Stimulated activated CD4-positive, alpha-beta T cell treated with anti-CD3 and anti-CD28 coated beads, Interleukin-4, amount 100 ng/mL, for 48 hours (primary cell): ENCODE data around the gene OTULIN.

Experiments
- DNase-seq, 2 donors: peaks; one replicate each; pipeline ENCODE4 v3.0.0-alpha.2; 2020; ENCODE audit warnings: low read depth in 2 of 2

OTULIN gene

DNA sequence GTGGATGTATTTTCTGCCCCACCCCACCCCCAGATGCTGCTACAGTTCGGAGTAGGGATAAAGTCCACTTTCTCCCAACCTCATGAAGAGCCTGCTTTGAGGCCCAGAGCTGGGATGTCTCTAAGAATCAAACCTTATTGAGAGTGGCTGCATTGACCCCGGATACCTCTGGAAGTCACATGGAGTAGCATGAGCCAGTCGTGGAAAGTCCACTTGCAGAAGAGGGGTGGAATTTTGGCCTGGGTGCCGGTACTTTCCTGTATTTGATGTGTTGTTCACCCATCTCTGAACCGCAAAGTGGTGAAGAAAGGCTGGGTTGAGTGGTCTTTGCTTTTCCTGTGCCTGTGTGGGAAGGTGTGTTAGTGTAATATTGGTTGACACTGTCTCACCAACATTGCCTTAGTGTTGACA lies 3.7 kb downstream of the OTULIN start:
- no peak for DNase-seq

GRCh38 chr5:14669415-14669814 lies 4.9 kb downstream of the OTULIN start:
- no peak for DNase-seq

DNA sequence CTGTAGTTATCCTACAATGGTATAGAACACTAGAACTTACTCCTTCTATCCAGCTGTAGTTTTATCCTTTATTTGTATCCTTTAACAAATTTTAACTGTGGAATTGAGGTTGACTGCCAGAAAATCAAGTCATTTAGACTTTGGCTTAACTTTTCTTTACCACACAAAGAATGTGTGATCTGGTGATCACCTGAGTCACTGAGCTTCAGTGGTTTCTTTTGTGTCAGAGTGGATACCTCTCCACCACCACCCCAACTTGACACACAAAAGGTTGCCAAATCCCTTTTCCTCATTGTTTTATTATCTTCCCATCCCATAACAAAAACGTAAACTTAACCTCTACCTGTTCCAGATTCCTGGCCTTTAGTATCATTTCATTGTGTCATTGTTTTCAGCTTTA lies 5.5 kb downstream of the OTULIN start:
- no peak for DNase-seq

- DNase-seq: no peak
Measured at GRCh38 chr5:14671414-14671813, 6.9 kb downstream of the OTULIN start.

DNA sequence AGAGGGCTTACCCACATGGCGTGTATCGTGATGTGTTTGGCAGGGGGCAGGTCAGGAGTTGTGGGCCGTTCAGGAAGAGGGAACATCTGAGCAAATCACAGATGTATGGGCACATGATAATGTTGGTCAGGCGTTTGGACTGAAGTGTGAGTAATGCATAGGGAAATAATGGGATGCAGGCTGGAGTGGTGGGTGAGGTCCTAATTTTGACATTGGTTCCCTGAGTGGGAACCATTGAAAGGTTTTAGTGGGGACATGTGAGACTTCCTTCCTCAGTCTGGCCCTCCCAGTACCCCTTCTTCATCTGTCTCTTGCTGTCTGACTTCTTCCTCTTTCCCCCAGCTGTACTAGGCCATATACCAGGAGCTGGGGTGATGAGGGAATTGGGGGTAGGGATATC lies 7.6 kb downstream of the OTULIN start:
- DNase-seq: no peak

GRCh38 chr5:14672484-14673394 lies 8.2 kb downstream of the OTULIN start:
- no peak for DNase-seq

- no peak for DNase-seq
Measured at GRCh38 chr5:14673443-14673842, 8.9 kb downstream of the OTULIN start.

DNA sequence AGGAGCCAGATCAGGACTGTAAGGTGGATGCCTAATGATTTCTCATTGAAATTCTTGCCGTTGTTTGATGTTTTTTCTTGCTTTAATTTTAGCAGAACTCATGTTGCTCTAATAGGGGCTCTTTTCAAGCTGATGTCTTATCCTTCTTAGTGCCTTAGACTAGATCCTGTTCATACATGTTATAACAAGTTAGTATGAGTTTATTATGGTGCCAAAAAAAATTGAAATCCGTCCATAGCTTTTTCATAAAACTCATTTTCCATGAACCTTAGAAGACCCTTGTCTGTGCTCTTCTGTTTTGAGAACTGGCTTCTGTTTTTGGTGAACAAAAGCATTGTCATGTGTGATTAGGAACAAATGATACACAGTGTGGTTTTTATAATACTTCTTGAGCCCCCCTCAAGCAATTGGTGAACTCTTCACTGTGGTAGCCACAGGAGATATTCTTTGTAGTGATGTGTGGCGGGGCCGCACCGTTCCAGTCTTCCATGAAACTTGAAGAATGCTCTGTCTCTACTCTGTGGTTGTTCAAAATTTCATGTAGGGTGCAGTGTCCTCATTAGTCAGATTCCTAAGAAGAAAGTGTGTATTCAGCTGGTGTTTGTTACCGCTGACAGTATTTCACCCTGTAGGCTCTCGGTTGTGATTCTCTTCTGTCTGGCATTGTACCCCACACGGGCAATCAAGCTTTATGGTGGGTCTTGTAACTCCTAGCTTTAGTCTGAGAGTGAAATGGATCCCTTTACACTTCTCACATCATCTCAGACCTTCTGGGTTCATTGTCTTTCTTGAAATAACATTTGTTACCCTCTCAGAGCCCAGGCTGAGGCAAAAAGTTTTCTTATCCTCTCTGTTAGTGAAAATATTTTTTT lies 10.7 kb downstream of the OTULIN start:
- no peak for DNase-seq

DNA sequence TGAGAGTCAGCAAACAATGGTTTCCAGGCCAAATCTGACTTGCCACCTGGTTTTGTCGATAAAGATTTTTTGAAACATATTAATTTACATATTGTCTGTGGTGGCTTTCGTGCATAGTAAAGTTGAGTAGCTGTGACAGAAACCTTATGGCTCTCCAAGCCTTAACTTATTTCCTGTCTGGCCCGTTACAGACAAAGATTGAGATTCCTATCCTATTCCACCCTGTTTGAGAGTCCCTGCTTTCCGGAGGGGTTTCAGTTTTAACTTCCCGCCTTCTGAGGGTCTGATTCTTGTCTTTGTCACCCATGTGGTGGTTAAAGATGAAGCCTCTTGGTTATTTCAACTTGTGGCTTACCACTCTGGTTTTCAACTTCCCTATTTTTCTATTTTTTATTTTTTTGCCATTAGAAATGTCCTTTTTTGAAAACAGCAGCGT lies 11.4 kb downstream of the OTULIN start:
- no peak for DNase-seq

DNA sequence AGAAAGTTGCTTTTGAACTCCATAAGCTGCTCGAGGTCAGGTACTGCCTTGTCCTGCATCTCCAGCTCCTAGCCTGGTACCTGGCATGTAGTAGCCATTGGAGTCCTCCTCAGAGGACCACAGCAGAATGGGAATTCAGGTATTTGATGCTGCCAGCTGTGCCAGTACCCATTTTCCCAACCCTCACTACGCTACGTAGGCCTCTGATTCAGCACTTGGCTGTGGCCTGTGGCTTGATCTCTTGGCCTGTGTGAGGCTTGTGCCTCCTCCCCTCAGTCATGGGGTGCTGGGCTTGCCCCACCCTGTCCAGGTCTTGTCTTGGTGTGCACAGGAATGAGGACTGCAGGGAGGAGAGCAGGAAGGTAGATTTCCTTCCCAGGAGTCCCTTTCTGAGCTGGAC lies 11.8 kb downstream of the OTULIN start:
- DNase-seq: no peak

- no peak for DNase-seq
Measured at GRCh38 chr5:14678773-14679334, 14.3 kb downstream of the OTULIN start.

DNA sequence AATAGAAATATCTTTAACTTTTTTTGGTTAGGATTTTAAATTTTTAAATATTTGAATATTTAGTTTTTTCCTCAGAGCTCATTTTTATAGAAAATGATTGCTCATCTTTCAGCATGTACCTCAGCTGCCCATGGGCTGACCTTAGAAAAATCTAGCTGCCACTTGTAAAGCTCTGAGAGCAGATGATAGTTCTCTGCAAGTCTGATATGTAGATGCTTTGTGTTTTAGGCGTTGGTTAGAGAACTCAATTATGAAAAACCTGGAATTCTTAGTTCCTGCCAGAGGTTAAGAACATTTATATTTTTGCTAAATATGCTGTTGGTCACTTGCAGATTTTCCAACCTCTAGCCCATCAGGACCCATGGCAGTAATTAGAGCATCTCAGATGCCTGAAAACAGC lies 15.1 kb downstream of the OTULIN start:
- DNase-seq: no peak

GRCh38 chr5:14681236-14681752 lies 16.8 kb downstream of the OTULIN start:
- DNase-seq: no peak

GRCh38 chr5:14683906-14684455 lies 19.5 kb downstream of the OTULIN start:
- no peak for DNase-seq

DNA sequence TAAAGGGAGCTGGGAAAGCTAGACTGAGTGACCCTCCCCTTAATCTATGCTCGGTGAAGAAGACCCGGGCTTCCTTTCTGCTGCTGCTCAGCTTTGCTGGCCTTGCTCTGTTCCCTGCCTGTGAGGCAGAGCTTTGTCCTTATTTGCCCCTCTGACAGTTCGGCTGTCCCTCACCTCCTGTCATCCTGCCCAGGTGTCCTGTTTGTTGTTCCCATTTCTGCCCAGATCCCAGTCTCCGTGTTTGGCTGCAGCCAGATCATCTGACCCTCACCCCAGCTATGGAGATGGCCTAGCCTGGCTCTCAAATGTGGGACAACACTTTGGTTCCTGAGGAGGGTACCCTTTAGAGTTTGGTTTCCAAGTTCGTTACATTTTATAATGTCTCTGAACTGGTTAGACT lies 20.2 kb downstream of the OTULIN start:
- no peak for DNase-seq

DNA sequence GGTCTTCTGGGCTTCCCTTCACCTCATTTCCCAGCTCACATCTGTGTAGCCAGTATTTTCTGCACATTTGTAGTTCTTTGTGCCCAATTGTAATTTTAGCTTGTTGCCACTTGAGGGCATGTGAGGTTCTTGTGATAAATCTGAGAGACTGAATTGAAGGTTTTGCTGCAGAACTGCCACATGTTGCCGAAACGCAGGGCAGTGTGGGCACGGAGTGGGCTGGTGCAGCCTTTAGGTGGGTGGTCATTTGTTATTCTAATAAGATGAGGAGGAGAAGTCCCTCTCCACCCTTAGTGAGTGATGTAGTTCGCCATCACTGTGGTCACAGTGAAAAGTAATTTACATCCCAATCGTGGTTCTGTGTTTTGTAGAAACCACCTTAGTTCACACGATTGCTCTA lies 21.2 kb downstream of the OTULIN start:
- DNase-seq: peak in 1 of 2 donors; percentile 36

DNA sequence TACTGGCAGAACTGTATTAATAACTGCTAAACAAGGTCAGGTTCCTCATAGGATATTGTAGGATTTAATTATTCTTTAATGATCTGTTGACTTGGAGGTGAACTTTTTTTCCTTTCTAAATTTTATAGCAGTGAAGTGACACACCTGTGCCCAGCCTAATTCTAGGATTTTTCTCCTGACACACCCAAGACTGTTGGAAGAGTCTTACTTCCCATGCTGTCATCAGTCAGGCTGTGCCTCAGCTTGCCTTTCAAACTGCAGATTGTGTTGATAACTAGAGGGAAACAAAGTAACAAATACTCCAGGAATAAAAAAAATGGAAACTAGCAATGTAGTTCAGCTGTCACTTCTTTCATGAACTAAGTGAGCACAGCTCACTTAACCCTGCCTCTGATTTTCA lies 22.0 kb downstream of the OTULIN start:
- no peak for DNase-seq

- DNase-seq: no peak
Measured at GRCh38 chr5:14687023-14687665, 22.6 kb downstream of the OTULIN start.

GRCh38 chr5:14693070-14693469 lies 28.6 kb downstream of the OTULIN start:
- no peak for DNase-seq

GRCh38 chr5:14695152-14695551 lies 30.6 kb downstream of the OTULIN start:
- no peak for DNase-seq

DNA sequence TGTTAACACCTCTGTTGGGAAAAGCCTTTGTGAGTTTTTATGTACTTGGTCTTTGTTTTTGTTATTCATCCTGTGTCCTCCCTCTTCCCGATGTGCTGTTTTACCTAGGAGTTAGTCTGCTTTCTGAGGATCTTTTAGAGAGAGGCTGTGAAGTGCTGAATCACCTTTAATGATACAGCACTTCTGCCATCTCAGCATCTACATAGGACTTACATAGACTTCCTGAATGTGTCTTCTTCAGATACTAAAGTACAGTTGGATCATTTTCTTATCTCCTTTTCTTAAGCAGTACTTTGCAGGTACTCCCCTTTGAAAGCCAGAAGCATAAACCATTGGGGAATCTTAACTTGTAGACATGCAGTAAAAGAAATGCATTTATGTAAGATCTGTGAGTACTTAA lies 31.5 kb downstream of the OTULIN start:
- DNase-seq: no peak
